Measurements from ENCODE around the gene KRTAP9-3. TPM values are rescaled to one million over a fixed set of nuclear protein-coding genes. Genes with fewer than 3 reads are reported as not detected.
"Not testable (repeated sequence)": the region's sequence is repeated elsewhere in the genome, so short reads cannot be mapped to it uniquely, and the experiment has no call there.

Gene KRTAP9-3
- total and polyA plus RNA-seq, 7 donors, result not detected

DNA sequence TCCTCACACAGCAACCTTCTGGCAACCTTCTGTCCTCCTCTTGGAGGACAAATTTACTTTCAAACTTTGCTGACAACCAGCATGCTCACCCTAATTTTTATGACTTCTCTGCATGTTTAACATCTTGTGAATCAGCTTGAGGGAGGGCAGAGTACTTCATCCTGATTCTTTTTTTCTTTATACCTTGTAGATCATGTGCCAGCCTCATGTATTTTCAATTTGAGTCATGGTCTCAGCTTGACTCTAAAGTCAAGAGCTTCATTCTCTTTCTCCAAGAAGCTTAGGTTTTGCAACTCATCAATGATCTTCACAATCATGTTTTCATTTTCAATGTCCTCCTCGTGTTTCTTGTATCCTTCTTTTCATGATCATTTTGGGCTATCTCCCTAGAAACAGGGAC is 39.6 kb downstream of the KRTAP9-3 start:
- H3K4me1 ChIP-seq, result no peaks in the 10 kb centered on the region
- no peaks in the 10 kb centered on the region for H3K9me3 ChIP-seq
- intact Hi-C loops (cut with DNase I), result no loop called here
- TF ChIP-seq, protein P1, sequence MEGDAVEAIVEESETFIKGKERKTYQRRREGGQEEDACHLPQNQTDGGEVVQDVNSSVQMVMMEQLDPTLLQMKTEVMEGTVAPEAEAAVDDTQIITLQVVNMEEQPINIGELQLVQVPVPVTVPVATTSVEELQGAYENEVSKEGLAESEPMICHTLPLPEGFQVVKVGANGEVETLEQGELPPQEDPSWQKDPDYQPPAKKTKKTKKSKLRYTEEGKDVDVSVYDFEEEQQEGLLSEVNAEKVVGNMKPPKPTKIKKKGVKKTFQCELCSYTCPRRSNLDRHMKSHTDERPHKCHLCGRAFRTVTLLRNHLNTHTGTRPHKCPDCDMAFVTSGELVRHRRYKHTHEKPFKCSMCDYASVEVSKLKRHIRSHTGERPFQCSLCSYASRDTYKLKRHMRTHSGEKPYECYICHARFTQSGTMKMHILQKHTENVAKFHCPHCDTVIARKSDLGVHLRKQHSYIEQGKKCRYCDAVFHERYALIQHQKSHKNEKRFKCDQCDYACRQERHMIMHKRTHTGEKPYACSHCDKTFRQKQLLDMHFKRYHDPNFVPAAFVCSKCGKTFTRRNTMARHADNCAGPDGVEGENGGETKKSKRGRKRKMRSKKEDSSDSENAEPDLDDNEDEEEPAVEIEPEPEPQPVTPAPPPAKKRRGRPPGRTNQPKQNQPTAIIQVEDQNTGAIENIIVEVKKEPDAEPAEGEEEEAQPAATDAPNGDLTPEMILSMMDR (IDR thresholded peaks at IDR 0.05), result no peak
- no peaks in the 10 kb centered on the region for H3K27me3 ChIP-seq (ENCODE audit: insufficient read depth in 3 of 3, low read length in 2 of 3)
- H3K36me3 ChIP-seq (ENCODE audit: insufficient read depth in 1 of 2, low read depth in 1 of 2), result no peaks in the 10 kb centered on the region
- WGBS, 3 donors, result 53 to 57% methylated on average over 1 of the region's 1 CpG; no CpG with 5 or more reads in 1 of the 3 donors
- ATAC-seq, result no peak
- no peak overlapping the region for H3K27ac ChIP-seq
- no peak overlapping the region for H3K4me3 ChIP-seq
- no peak for DNase-seq

DNA sequence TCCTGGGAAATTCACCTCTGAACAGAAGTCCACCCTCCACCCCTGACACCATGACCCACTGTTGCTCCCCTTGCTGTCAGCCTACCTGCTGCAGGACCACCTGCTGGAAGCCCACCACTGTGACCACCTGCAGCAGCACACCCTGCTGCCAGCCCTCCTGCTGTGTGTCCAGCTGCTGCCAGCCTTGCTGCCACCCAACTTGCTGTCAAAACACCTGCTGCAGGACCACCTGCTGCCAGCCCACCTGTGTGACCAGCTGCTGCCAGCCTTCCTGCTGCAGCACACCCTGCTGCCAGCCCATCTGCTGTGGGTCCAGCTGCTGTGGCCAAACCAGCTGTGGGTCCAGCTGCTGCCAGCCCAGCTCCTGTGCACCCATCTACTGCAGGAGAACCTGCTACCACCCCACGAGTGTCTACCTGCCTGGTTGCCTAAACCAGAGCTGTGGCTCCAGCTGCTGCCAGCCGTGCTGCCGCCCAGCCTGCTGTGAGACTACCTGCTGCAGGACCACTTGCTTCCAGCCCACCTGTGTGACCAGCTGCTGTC is 43.5 kb downstream of the KRTAP9-3 start, which contains the start of gene KRTAP9-7:
Gene KRTAP9-7 (plus strand): TSS at position 51 of the 543 bp plus-strand sequence. CDS start 0 bp downstream, at position 51.
- intact Hi-C loops (cut with DNase I), result loop anchor here in 1 of 2 donors (2.0 kb wide), 1 partner anchor 13 kb away; no protein-coding TSS in a partner anchor
- DNase-seq; H3K9me3 ChIP-seq; H3K4me3 ChIP-seq; H3K4me1 ChIP-seq; H3K27me3 ChIP-seq (ENCODE audit: insufficient read depth in 3 of 3, low read length in 2 of 3); H3K27ac ChIP-seq; H3K36me3 ChIP-seq (ENCODE audit: insufficient read depth in 1 of 2, low read depth in 1 of 2); ATAC-seq: not testable (repeated sequence)
- WGBS, 3 donors, result 69 to 74% (median 74%) methylated on average over 3 of the region's 3 CpGs

DNA sequence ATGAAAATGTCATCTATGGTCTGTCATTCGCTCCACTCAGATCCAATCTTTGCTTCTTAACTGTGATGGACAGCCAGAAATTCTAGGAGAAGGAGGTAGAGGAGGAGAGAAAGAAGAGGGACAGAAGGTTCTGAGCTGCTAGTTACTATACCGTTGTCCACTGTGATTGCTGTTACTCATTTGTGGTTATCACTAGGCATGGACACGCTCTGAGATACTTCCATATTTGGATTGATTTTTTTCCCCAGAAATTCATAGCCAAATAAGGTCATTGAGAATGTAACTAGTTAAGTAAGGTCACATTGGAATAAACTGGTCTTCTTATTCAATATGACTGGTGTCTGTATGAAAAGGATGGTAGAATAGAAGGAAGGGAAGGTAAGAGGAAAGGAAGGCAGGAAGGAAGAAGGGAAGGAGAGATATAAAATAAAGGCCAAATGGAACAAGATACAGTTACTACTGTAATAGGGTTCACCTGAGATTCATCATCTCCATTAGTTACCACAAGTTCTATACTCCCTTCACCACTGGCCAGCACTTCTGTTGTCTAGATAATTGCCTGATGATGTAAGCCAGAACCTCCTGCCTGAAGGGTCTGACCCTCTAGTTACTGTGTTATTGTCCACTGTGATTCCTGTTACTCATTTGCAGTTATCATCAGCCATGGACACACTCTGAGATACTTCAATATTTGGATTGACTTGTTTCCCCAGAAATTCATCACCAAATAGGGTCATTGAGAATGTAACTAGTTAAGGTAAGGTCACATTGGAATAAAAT is 46.1 kb downstream of the KRTAP9-3 start:
- Histone ChIP-seq H3K9me3 (no peaks in the 10 kb centered on the region), H3K36me3 (ENCODE audit: insufficient read depth in 1 of 2, low read depth in 1 of 2) (no peaks in the 10 kb centered on the region), H3K27me3 (ENCODE audit: insufficient read depth in 3 of 3, low read length in 2 of 3) (peaks cover 0 to 19% (median 4%) of the 10 kb centered on the region in 3 donors), H3K4me1 (no peaks in the 10 kb centered on the region), H3K4me3 (no peak overlapping the region), H3K27ac (no peak overlapping the region)
- WGBS, 3 donors, result 74 to 86% (median 84%) methylated on average over 3 of the region's 3 CpGs
- intact Hi-C loops (cut with DNase I), result no loop called here
- DNase-seq (no peak), ATAC-seq (no peak)
- TF ChIP-seq, protein P1 (IDR thresholded peaks at IDR 0.05), result no peak

Other genes with a start within 250 kb of the KRTAP9-3 start
Only the 30 nearest of the 42 such genes appear.
- not detected for gene KRTAP2-1, start 185.1 kb upstream of the KRTAP9-3 start, total RNA-seq
- not detected for gene KRTAP2-1, start 185.1 kb upstream of the KRTAP9-3 start, polyA plus RNA-seq
- not detected for gene KRTAP2-2, start 177.2 kb upstream of the KRTAP9-3 start, total RNA-seq
- not detected for gene KRTAP2-2, start 177.2 kb upstream of the KRTAP9-3 start, polyA plus RNA-seq
- not detected for gene KRTAP2-3, start 172.3 kb upstream of the KRTAP9-3 start, total RNA-seq
- not detected for gene KRTAP2-3, start 172.3 kb upstream of the KRTAP9-3 start, polyA plus RNA-seq
- gene KRTAP2-4, start 166.6 kb upstream of the KRTAP9-3 start, total RNA-seq, result not detected
- gene KRTAP2-4, start 166.6 kb upstream of the KRTAP9-3 start, polyA plus RNA-seq, result not detected
- gene KRTAP4-7, start 148.3 kb upstream of the KRTAP9-3 start, total RNA-seq, result not detected
- not detected for gene KRTAP4-7, start 148.3 kb upstream of the KRTAP9-3 start, polyA plus RNA-seq
- not detected for gene KRTAP4-8, start 134.3 kb upstream of the KRTAP9-3 start, total RNA-seq
- gene KRTAP4-8, start 134.3 kb upstream of the KRTAP9-3 start, polyA plus RNA-seq, result not detected
- gene KRTAP4-16, start 130.2 kb upstream of the KRTAP9-3 start, total RNA-seq, result not detected
- gene KRTAP4-16, start 130.2 kb upstream of the KRTAP9-3 start, polyA plus RNA-seq, result not detected
- not detected for gene KRTAP4-9, start 127.1 kb upstream of the KRTAP9-3 start, total RNA-seq
- not detected for gene KRTAP4-9, start 127.1 kb upstream of the KRTAP9-3 start, polyA plus RNA-seq
- not detected for gene KRTAP4-11, start 114.1 kb upstream of the KRTAP9-3 start, total RNA-seq
- gene KRTAP4-11, start 114.1 kb upstream of the KRTAP9-3 start, polyA plus RNA-seq, result not detected
- gene KRTAP4-12, start 108.3 kb upstream of the KRTAP9-3 start, total RNA-seq, result not detected
- not detected for gene KRTAP4-12, start 108.3 kb upstream of the KRTAP9-3 start, polyA plus RNA-seq
- gene KRTAP4-6, start 91.9 kb upstream of the KRTAP9-3 start, total RNA-seq, result not detected
- gene KRTAP4-6, start 91.9 kb upstream of the KRTAP9-3 start, polyA plus RNA-seq, result not detected
- not detected for gene KRTAP4-5, start 82.6 kb upstream of the KRTAP9-3 start, total RNA-seq
- gene KRTAP4-5, start 82.6 kb upstream of the KRTAP9-3 start, polyA plus RNA-seq, result not detected
- gene KRTAP4-4, start 71.7 kb upstream of the KRTAP9-3 start, total RNA-seq, result not detected
- gene KRTAP4-4, start 71.7 kb upstream of the KRTAP9-3 start, polyA plus RNA-seq, result not detected
- gene KRTAP4-3, start 64.2 kb upstream of the KRTAP9-3 start, total RNA-seq, result not detected
- not detected for gene KRTAP4-3, start 64.2 kb upstream of the KRTAP9-3 start, polyA plus RNA-seq
- gene KRTAP4-2, start 54.2 kb upstream of the KRTAP9-3 start, total RNA-seq, result not detected
- not detected for gene KRTAP4-2, start 54.2 kb upstream of the KRTAP9-3 start, polyA plus RNA-seq
- gene KRTAP4-1, start 47.5 kb upstream of the KRTAP9-3 start, total RNA-seq, result not detected
- not detected for gene KRTAP4-1, start 47.5 kb upstream of the KRTAP9-3 start, polyA plus RNA-seq
- gene KRTAP9-1, start 42.6 kb upstream of the KRTAP9-3 start, total RNA-seq, result not detected
- not detected for gene KRTAP9-1, start 42.6 kb upstream of the KRTAP9-3 start, polyA plus RNA-seq
- not detected for gene KRTAP9-2, start 5.8 kb upstream of the KRTAP9-3 start, total RNA-seq
- gene KRTAP9-2, start 5.8 kb upstream of the KRTAP9-3 start, polyA plus RNA-seq, result not detected
- gene KRTAP9-8, start 5.5 kb downstream of the KRTAP9-3 start, total RNA-seq, result not detected
- not detected for gene KRTAP9-8, start 5.5 kb downstream of the KRTAP9-3 start, polyA plus RNA-seq
- not detected for gene KRTAP9-4, start 17.2 kb downstream of the KRTAP9-3 start, total RNA-seq
- not detected for gene KRTAP9-4, start 17.2 kb downstream of the KRTAP9-3 start, polyA plus RNA-seq
- gene KRTAP9-9, start 22.9 kb downstream of the KRTAP9-3 start, total RNA-seq, result not detected
- gene KRTAP9-9, start 22.9 kb downstream of the KRTAP9-3 start, polyA plus RNA-seq, result not detected
- gene KRTAP9-6, start 32.9 kb downstream of the KRTAP9-3 start, total RNA-seq, result not detected
- not detected for gene KRTAP9-6, start 32.9 kb downstream of the KRTAP9-3 start, polyA plus RNA-seq
- not detected for gene KRTAP9-7, start 43.2 kb downstream of the KRTAP9-3 start, total RNA-seq
- gene KRTAP9-7, start 43.2 kb downstream of the KRTAP9-3 start, polyA plus RNA-seq, result not detected
- gene KRTAP29-1, start 70.4 kb downstream of the KRTAP9-3 start, total RNA-seq, result not detected
- gene KRTAP29-1, start 70.4 kb downstream of the KRTAP9-3 start, polyA plus RNA-seq, result not detected
- gene KRTAP16-1, start 76.9 kb downstream of the KRTAP9-3 start, total RNA-seq, result not detected
- gene KRTAP16-1, start 76.9 kb downstream of the KRTAP9-3 start, polyA plus RNA-seq, result not detected
- not detected for gene KRTAP17-1, start 83.3 kb downstream of the KRTAP9-3 start, total RNA-seq
- gene KRTAP17-1, start 83.3 kb downstream of the KRTAP9-3 start, polyA plus RNA-seq, result not detected
- not detected for gene KRT33A, start 118.4 kb downstream of the KRTAP9-3 start, total RNA-seq
- gene KRT33A, start 118.4 kb downstream of the KRTAP9-3 start, polyA plus RNA-seq, result not detected
- gene KRT33B, start 137.4 kb downstream of the KRTAP9-3 start, total RNA-seq, result not detected
- gene KRT33B, start 137.4 kb downstream of the KRTAP9-3 start, polyA plus RNA-seq, result not detected
- not detected for gene KRT34, start 149.9 kb downstream of the KRTAP9-3 start, total RNA-seq
- not detected for gene KRT34, start 149.9 kb downstream of the KRTAP9-3 start, polyA plus RNA-seq
- gene KRT31, start 165.2 kb downstream of the KRTAP9-3 start, total RNA-seq, result 1 to 10 TPM in 2 of 4 donors, under 1 TPM in 2; 0.38 to 4.6 (median 2.7) TPM
- 1 to 10 TPM in 1 of 3 donors, under 1 TPM in 2; 0.18 to 2.8 (median 0.23) TPM for gene KRT31, start 165.2 kb downstream of the KRTAP9-3 start, polyA plus RNA-seq